ENCODE data around the gene TIMELESS. TPM values are rescaled to one million over a fixed set of nuclear protein-coding genes. Genes with fewer than 3 reads are reported as not detected.

TIMELESS gene
- total RNA-seq, 1 experiment from 2014 or later = 26.5 TPM

- POLR2A ChIA-PET (ENCODE audit: unreplicated experiment) = no interaction called here
- CTCF ChIA-PET = no interaction called here
- Histone ChIP-seq H4K20me1 (ENCODE audit: low read length) (no peaks in the 10 kb centered on the region), H3K27me3 (ENCODE audit: low read length) (no peaks in the 10 kb centered on the region), H3K27ac (ENCODE audit: low read length) (no peak overlapping the region), H3F3A (ENCODE audit: low read length, unreplicated experiment) (no peaks in the 10 kb centered on the region), H3K79me2 (ENCODE audit: low read length) (no peaks in the 10 kb centered on the region), H3K9me2 (replicated peaks; ENCODE audit: low read length) (no peaks in the 10 kb centered on the region), H3K4me2 (ENCODE audit: low read length) (no peak overlapping the region), H2AFZ (ENCODE audit: low read length) (no peak overlapping the region), H3K4me3 (ENCODE audit: low read length) (no peak overlapping the region), H3K4me1 (ENCODE audit: insufficient read depth, low read length) (no peaks in the 10 kb centered on the region), H3K36me3 (ENCODE audit: low read depth, low read length) (peaks cover 32% of the 10 kb centered on the region), H3K9ac (ENCODE audit: low read length) (no peak overlapping the region), H3K9me3 (ENCODE audit: low read length) (no peaks in the 10 kb centered on the region)
- ATAC-seq (no peak), DNase-seq (no peak)
- BruUV-seq (replicated peaks) = no TSS peak
- intact Hi-C loops (cut with micrococcal nuclease) = no loop called here
- no peak for TF ChIP-seq CTCF (conservative IDR thresholded peaks at IDR 0.05; ENCODE audit: low read depth, low read length)
- no peak for TF ChIP-seq EZH2phosphoT487 (IDR thresholded peaks at IDR 0.05; ENCODE audit: borderline replicate concordance, low read length)
- no peak for TF ChIP-seq EZH2 (IDR thresholded peaks at IDR 0.05; ENCODE audit: low read length, unreplicated experiment)
Observed at GRCh38 chr12:56420411-56420810, 28.8 kb downstream of the TIMELESS start.

GRCh38 chr12:56417739-56418138 is 31.5 kb downstream of the TIMELESS start:
- Histone ChIP-seq H3K27me3 (ENCODE audit: low read length) (no peaks in the 10 kb centered on the region), H3K4me2 (ENCODE audit: low read length) (no peak overlapping the region), H4K20me1 (ENCODE audit: low read length) (no peaks in the 10 kb centered on the region), H3F3A (ENCODE audit: low read length, unreplicated experiment) (no peaks in the 10 kb centered on the region), H3K9me2 (replicated peaks; ENCODE audit: low read length) (no peaks in the 10 kb centered on the region), H3K36me3 (ENCODE audit: low read depth, low read length) (peaks cover 24% of the 10 kb centered on the region), H3K4me1 (ENCODE audit: insufficient read depth, low read length) (no peaks in the 10 kb centered on the region), H3K4me3 (ENCODE audit: low read length) (no peak overlapping the region), H3K27ac (ENCODE audit: low read length) (no peak overlapping the region), H3K79me2 (ENCODE audit: low read length) (no peaks in the 10 kb centered on the region), H3K9ac (ENCODE audit: low read length) (no peak overlapping the region), H2AFZ (ENCODE audit: low read length) (no peak overlapping the region), H3K9me3 (ENCODE audit: low read length) (no peaks in the 10 kb centered on the region)
- ATAC-seq = no peak
- DNase-seq = no peak
- CTCF ChIA-PET = no interaction called here
- POLR2A ChIA-PET (ENCODE audit: unreplicated experiment) = no interaction called here
- intact Hi-C loops (cut with micrococcal nuclease) = no loop called here
- BruUV-seq (replicated peaks) = no TSS peak
- TF ChIP-seq EZH2phosphoT487 (IDR thresholded peaks at IDR 0.05; ENCODE audit: borderline replicate concordance, low read length) (no peak), EZH2 (IDR thresholded peaks at IDR 0.05; ENCODE audit: low read length, unreplicated experiment) (no peak), CTCF (conservative IDR thresholded peaks at IDR 0.05; ENCODE audit: low read depth, low read length) (no peak)

- Histone ChIP-seq H3K4me1 (ENCODE audit: insufficient read depth, low read length) (no peaks in the 10 kb centered on the region), H3F3A (ENCODE audit: low read length, unreplicated experiment) (no peaks in the 10 kb centered on the region), H3K9ac (ENCODE audit: low read length) (no peak overlapping the region), H3K27ac (ENCODE audit: low read length) (no peak overlapping the region), H3K9me3 (ENCODE audit: low read length) (no peaks in the 10 kb centered on the region), H3K79me2 (ENCODE audit: low read length) (no peaks in the 10 kb centered on the region), H3K9me2 (replicated peaks; ENCODE audit: low read length) (no peaks in the 10 kb centered on the region), H3K27me3 (ENCODE audit: low read length) (no peaks in the 10 kb centered on the region), H3K4me2 (ENCODE audit: low read length) (no peak overlapping the region), H2AFZ (ENCODE audit: low read length) (no peak overlapping the region), H4K20me1 (ENCODE audit: low read length) (no peaks in the 10 kb centered on the region), H3K4me3 (ENCODE audit: low read length) (no peak overlapping the region), H3K36me3 (ENCODE audit: low read depth, low read length) (peaks cover 11% of the 10 kb centered on the region; the same call in 1 of the 2 replicates)
- POLR2A ChIA-PET (ENCODE audit: unreplicated experiment) = no interaction called here
- TF ChIP-seq CTCF (conservative IDR thresholded peaks at IDR 0.05; ENCODE audit: low read depth, low read length) (no peak), EZH2 (IDR thresholded peaks at IDR 0.05; ENCODE audit: low read length, unreplicated experiment) (no peak), EZH2phosphoT487 (IDR thresholded peaks at IDR 0.05; ENCODE audit: borderline replicate concordance, low read length) (no peak)
- intact Hi-C loops (cut with micrococcal nuclease) = no loop called here
- ATAC-seq = no peak
- DNase-seq = no peak
- CTCF ChIA-PET = no interaction called here
- BruUV-seq (replicated peaks) = no TSS peak
Observed at GRCh38 chr12:56414401-56414800, 34.8 kb downstream of the TIMELESS start.
